GM23248 (cell line): ENCODE results near the gene POMP. TPM values are rescaled to one million over a fixed set of nuclear protein-coding genes. Genes with fewer than 3 reads are reported as not detected.
A peak's percentile ranks its signal among the peaks of the same experiment; 100 is the strongest.

Experiments
- DNase-seq: peaks from one replicate; pipeline ENCODE4 v3.0.0-alpha.2; 2015
- H2AFZ ChIP-seq: fragments of 200-600 bp; sonication (generic); 2 replicates; pipeline ENCODE4 v1.6.1; 2016; ENCODE audit warnings: antibody characterized with exemption
- H3F3A ChIP-seq: fragments of 200-600 bp; sonication (generic); 2 replicates; pipeline ENCODE4 v1.6.1; 2016; ENCODE audit warnings: mild to moderate bottlenecking, antibody characterized with exemption, mixed run types; ENCODE audit not compliant: insufficient read depth
- H3K27ac ChIP-seq: fragments of 200-600 bp; sonication (generic); 2 replicates; pipeline ENCODE4 v1.5.1; 2016; ENCODE audit warnings: mild to moderate bottlenecking
- H3K27me3 ChIP-seq: fragments of 200-600 bp; sonication (generic); replicated peaks from 2 replicates; pipeline ENCODE4 v1.6.1; 2016; ENCODE audit warnings: mild to moderate bottlenecking; ENCODE audit not compliant: insufficient read depth
- H3K36me3 ChIP-seq: fragments of 200-600 bp; sonication (generic); 2 replicates; pipeline ENCODE4 v1.6.1; 2016; ENCODE audit warnings: low read depth, mild to moderate bottlenecking
- H3K4me1 ChIP-seq: fragments of 200-600 bp; sonication (generic); 2 replicates; pipeline ENCODE4 v1.6.1; 2016; ENCODE audit warnings: mild to moderate bottlenecking; ENCODE audit not compliant: insufficient read depth
- H3K4me2 ChIP-seq: fragments of 200-600 bp; sonication (generic); one replicate; pipeline ENCODE4 v1.6.1; 2016; ENCODE audit warnings: mild to moderate bottlenecking; ENCODE audit not compliant: unreplicated experiment
- H3K4me3 ChIP-seq: fragments of 200-600 bp; sonication (generic); 2 replicates; pipeline ENCODE4 v1.5.1; 2016; ENCODE audit warnings: mild to moderate bottlenecking
- H3K79me2 ChIP-seq: fragments of 200-600 bp; sonication (generic); 2 replicates; pipeline ENCODE4 v1.6.1; 2016; ENCODE audit warnings: mild to moderate bottlenecking; ENCODE audit not compliant: insufficient read depth
- H3K9ac ChIP-seq: fragments of 200-600 bp; sonication (generic); 2 replicates; pipeline ENCODE4 v1.6.1; 2016; ENCODE audit warnings: mild to moderate bottlenecking
- H3K9me2 ChIP-seq: fragments of 200-600 bp; sonication (generic); 2 replicates; pipeline ENCODE4 v1.6.1; 2016; ENCODE audit warnings: mixed run types, mild to moderate bottlenecking, moderate library complexity; ENCODE audit not compliant: insufficient read depth
- H3K9me3 ChIP-seq: fragments of 200-600 bp; sonication (generic); one replicate; pipeline ENCODE4 v1.6.1; 2017; ENCODE audit warnings: low read depth
- H4K20me1 ChIP-seq: fragments of 200-600 bp; sonication (generic); 2 replicates; pipeline ENCODE4 v1.6.0; 2016; ENCODE audit not compliant: insufficient read depth
- EZH2 ChIP-seq: fragments of 200-600 bp; sonication (generic); IDR thresholded peaks from 2 replicates; pipeline ENCODE4 v1.6.1; 2018; ENCODE audit warnings: antibody characterized with exemption, mild to moderate bottlenecking; ENCODE audit not compliant: insufficient read depth, poor library complexity, severe bottlenecking
- EZH2phosphoT487 ChIP-seq: fragments of 200-600 bp; sonication (generic); IDR thresholded peaks from 2 replicates; pipeline ENCODE4 v1.6.1; 2018; ENCODE audit warnings: antibody characterized with exemption, moderate library complexity, mild to moderate bottlenecking, low read depth; ENCODE audit not compliant: insufficient read depth
- whole genome bisulfite sequencing, 2 experiments: methylation state at CpG; one replicate each; pipeline ENCODE4 v1.1.6; 2015 to 2017; ENCODE audit warnings: low lambda C conversion rate in 2 of 2, low coverage in 1 of 2; ENCODE audit errors: missing lambda C conversion rate in 2 of 2; 5-methylcytosine and 5-hydroxymethylcytosine counted together
- in situ Hi-C: fragments of 300-500 bp; cut with MboI; formaldehyde crosslinking; loops from 2 replicates; pipeline ENCODE4 v1.15.0; 2020
- polyA plus RNA-seq: library from polyadenylated mRNA; unstranded; fragments of >200 nt; fragmentation: Nextera tagmentation; extraction: Ambion mirVana; gene quantifications from 2 replicates; pipeline ENCODE4 v1.2.1, GENCODE V29; 2016
- total RNA-seq: library from RNA; depleted of rRNA; stranded (reverse); fragments of >200 nt; shearing (Covaris generic); gene quantifications from 2 replicates; pipeline ENCODE4 v1.2.3, GENCODE V29; 2014

Gene POMP
- total and polyA plus RNA-seq, 2 experiments from 2014 or later, result 125 to 335 TPM

DNA sequence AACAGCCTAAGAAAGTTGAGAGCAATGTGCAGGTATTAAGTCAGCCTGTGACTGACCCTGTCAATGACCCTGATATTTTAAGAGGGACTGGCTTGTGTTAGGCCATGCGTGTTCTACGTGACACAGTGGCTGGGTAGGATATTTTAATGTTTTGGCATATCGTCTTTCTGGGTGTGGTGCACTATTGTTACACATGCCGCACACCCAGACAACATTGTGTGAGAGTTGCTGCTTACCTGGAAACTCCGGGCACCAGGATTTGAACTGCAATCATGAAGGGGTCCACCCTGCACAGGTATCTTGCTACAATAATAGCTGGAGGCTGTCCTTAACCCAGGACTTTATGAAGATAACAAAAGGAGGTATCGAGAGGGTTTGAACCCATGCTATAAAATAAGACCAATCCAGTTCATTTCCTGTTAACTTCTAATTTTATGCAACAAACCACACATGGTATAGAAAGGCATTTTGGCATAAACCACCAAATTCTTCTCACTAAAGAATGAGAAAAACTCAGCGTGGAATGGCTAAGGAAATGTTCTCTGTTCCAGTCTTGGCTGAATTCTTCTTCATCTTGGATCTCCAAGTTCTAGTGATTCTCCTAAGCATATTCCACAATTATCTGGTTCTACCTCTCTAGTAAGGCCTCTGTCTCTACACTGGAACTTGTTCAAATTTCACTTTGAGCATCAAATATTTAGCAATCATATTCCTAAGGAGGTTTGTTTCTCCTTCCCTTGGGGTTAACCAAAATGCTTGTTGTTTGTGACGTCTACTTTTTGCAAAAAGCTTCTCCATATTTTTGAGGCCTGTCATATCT lies 38.7 kb upstream of the POMP start:
- WGBS, 2 experiments, result 82 to 86% methylated on average over 8 of the region's 8 CpGs
- H3K9ac ChIP-seq, result no peak overlapping the region
- no peak for TF ChIP-seq EZH2phosphoT487
- no peak for TF ChIP-seq EZH2
- H3K27ac ChIP-seq, result no peak overlapping the region
- no peaks in the 10 kb centered on the region for H3K27me3 ChIP-seq
- peak overlapping the region; percentile 13 for H3K4me2 ChIP-seq
- H3K4me3 ChIP-seq, result no peak overlapping the region
- H3K9me2 ChIP-seq, result no peaks in the 10 kb centered on the region
- peaks cover 16% of the 10 kb centered on the region for H3K4me1 ChIP-seq
- peak; percentile 20 for DNase-seq
- no peaks in the 10 kb centered on the region for H3K9me3 ChIP-seq
- H2AFZ ChIP-seq, result 0 out of 2 replicates have a peak overlapping the region, but pooled peaks have one; percentile 7
- no peaks in the 10 kb centered on the region for H3K36me3 ChIP-seq
- no peaks in the 10 kb centered on the region for H4K20me1 ChIP-seq
- H3F3A ChIP-seq, result no peaks in the 10 kb centered on the region
- in situ Hi-C loops, result no loop called here
- H3K79me2 ChIP-seq, result no peaks in the 10 kb centered on the region

GRCh38 chr13:28621449-28621848 lies 37.5 kb upstream of the POMP start:
- no peak for TF ChIP-seq EZH2phosphoT487
- TF ChIP-seq EZH2, result no peak
- Histone ChIP-seq H3K4me3 (no peak overlapping the region), H2AFZ (no peak overlapping the region), H3K79me2 (no peaks in the 10 kb centered on the region), H3K9ac (no peak overlapping the region), H3K4me1 (peaks cover 16% of the 10 kb centered on the region), H3K9me3 (no peaks in the 10 kb centered on the region), H3F3A (no peaks in the 10 kb centered on the region), H3K36me3 (no peaks in the 10 kb centered on the region), H3K27me3 (no peaks in the 10 kb centered on the region), H3K9me2 (no peaks in the 10 kb centered on the region), H4K20me1 (no peaks in the 10 kb centered on the region), H3K27ac (no peak overlapping the region), H3K4me2 (no peak overlapping the region)
- no peak for DNase-seq
- in situ Hi-C loops, result no loop called here
- WGBS, 2 experiments, result 76 to 82% methylated on average over 5 of the region's 5 CpGs

DNA sequence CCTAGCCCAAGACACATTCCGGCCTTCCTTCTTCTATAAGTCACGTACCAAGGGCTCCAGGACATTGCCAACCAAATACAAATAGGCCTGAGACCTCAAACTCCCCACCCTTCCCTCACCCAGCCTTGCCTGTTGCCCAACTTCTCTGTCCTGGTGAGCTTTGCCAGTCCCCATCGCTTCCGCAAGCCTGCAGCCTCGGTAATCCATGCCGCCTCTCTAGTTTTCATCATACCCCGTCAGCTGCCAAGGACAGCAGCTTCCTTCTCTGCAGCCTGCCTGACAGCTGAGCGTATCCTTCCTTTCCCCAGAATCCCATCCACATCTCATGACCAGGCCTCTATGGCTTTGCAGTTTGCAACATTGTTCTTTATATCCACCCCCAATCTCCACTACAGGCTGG lies 36.6 kb upstream of the POMP start:
- TF ChIP-seq EZH2 (no peak), EZH2phosphoT487 (no peak)
- H3K27ac ChIP-seq, result no peak overlapping the region
- no peaks in the 10 kb centered on the region for H3K27me3 ChIP-seq
- H3K79me2 ChIP-seq, result no peaks in the 10 kb centered on the region
- in situ Hi-C loops, result no loop called here
- H3K9me3 ChIP-seq, result no peaks in the 10 kb centered on the region
- H3K4me3 ChIP-seq, result no peak overlapping the region
- H3K9me2 ChIP-seq, result no peaks in the 10 kb centered on the region
- no peak for DNase-seq
- no peaks in the 10 kb centered on the region for H3K36me3 ChIP-seq
- H3K4me2 ChIP-seq, result no peak overlapping the region
- H3K9ac ChIP-seq, result no peak overlapping the region
- 96 to 97% methylated on average over 8 of the region's 8 CpGs for WGBS, 2 experiments
- no peaks in the 10 kb centered on the region for H3F3A ChIP-seq
- no peak overlapping the region for H2AFZ ChIP-seq
- peaks cover 16% of the 10 kb centered on the region for H3K4me1 ChIP-seq
- H4K20me1 ChIP-seq, result no peaks in the 10 kb centered on the region

DNA sequence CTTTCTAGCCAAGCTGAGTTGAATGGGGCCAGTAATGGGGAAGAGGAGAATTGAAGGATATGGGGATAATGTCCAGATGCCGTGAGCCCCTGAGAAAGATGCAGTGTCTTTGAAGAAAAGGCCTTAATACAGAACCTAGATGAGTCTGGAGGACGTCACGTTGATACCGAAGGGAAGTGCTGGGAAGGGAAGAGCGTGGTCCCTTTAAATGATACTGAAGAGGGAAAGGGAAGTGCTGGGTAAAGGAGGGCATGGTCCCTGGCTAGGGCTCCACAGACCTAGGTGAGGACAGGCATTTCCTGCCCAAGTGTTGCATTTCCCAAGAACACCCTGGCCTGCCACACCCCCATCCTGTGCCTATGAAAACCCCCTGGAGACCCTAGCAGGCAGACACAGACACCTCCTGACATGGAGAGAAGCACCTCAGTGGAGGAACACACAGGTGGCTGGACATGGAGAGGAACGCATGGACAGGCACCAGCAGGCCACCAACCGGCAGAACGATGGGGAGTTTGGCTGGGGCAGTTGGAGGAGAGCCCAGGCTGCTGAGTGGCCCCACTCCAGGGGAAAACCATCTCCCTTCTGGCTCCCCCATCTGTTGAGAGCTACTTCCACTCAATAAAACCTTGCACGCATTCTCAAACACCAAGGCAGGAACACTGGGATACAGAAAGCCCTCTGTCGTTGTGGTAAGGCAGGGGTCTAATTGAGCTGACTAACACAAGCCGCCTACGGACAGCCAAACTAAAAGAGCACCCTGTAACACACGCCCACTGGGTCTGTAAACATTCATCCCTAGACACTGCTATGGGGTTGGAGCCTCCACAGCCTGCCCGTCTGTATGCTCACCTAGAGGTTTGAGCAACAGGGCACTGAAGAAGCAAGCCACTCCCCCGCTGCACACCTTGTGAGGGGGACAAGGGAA lies 34.9 kb upstream of the POMP start:
- in situ Hi-C loops, result no loop called here
- Histone ChIP-seq H4K20me1 (no peaks in the 10 kb centered on the region), H2AFZ (peak overlapping the region; percentile 63), H3K9ac (no peak overlapping the region), H3K4me1 (peaks cover 16% of the 10 kb centered on the region), H3K4me3 (no peak overlapping the region), H3K4me2 (no peak overlapping the region), H3F3A (no peaks in the 10 kb centered on the region), H3K79me2 (no peaks in the 10 kb centered on the region), H3K9me3 (no peaks in the 10 kb centered on the region), H3K27ac (no peak overlapping the region), H3K9me2 (no peaks in the 10 kb centered on the region), H3K36me3 (no peaks in the 10 kb centered on the region), H3K27me3 (no peaks in the 10 kb centered on the region)
- WGBS, 2 experiments, result 48% methylated on average over 15 of the region's 15 CpGs
- no peak for TF ChIP-seq EZH2phosphoT487
- no peak for TF ChIP-seq EZH2
- peak; percentile 47 for DNase-seq
